Caco-2 (cell line): ENCODE measurements around the gene SRSF10. TPM values are rescaled to one million over a fixed set of nuclear protein-coding genes. Genes with fewer than 3 reads are reported as not detected.
"Not testable (repeated sequence)": the region's sequence is repeated elsewhere in the genome, so short reads cannot be mapped to it uniquely, and the experiment has no call there.

Source experiments
- BruUV-seq: library from RNA; stranded (reverse); fragments of 400-500 nt; replicated peaks from 2 replicates; lab custom pipeline; 2021; lab: Mats Ljungman, UMichigan
- CTCF ChIA-PET: fragments of 300-600 bp; sonication (Branson Sonifier 250); formaldehyde crosslinking; loops from one replicate; lab custom pipeline; 2022; ENCODE audit warnings: antibody characterized with exemption; lab: Charles Lee
- POLR2A ChIA-PET: fragments of 300-600 bp; sonication (Branson Sonifier 250); formaldehyde crosslinking; loops from one replicate; lab custom pipeline; 2022; ENCODE audit warnings: antibody characterized with exemption; lab: Charles Lee
- DNase-seq, 2 experiments: peaks; one replicate each; pipeline versions ENCODE4 v3.0.0 to v3.0.0-alpha.2; 2020 to 2022
- H3K27me3 ChIP-seq: replicated peaks from 2 replicates; pipeline ENCODE4 v1.6.0; 2011; ENCODE audit warnings: low read length; ENCODE audit not compliant: control insufficient read depth, insufficient read depth
- H3K36me3 ChIP-seq: 2 replicates; pipeline ENCODE4 v1.5.1; 2011; ENCODE audit warnings: low read length; ENCODE audit not compliant: control insufficient read depth, insufficient read depth
- H3K4me1 ChIP-seq: fragments of 250-450 bp; sonication (Bioruptor Pico); 2 replicates; pipeline ENCODE4 v1.5.1; 2020; ENCODE audit warnings: mild to moderate bottlenecking
- H3K4me3 ChIP-seq: 2 replicates; pipeline ENCODE4 v1.5.1; 2011; ENCODE audit warnings: low read depth, mild to moderate bottlenecking, control low read depth, low read length
- H3K9me3 ChIP-seq: fragments of 250-450 bp; sonication (Bioruptor Pico); 2 replicates; pipeline ENCODE4 v1.5.1; 2020; ENCODE audit warnings: mild to moderate bottlenecking, moderate library complexity
- H3K27ac Mint-ChIP-seq: one replicate; pipeline ENCODE4 v1.8.0; 2022; ENCODE audit warnings: mixed read lengths; ENCODE audit not compliant: unreplicated experiment
- H3K27me3 Mint-ChIP-seq: one replicate; pipeline ENCODE4 v1.8.0; 2022; ENCODE audit warnings: mixed read lengths; ENCODE audit not compliant: insufficient read depth, unreplicated experiment
- H3K36me3 Mint-ChIP-seq: one replicate; pipeline ENCODE4 v1.8.0; 2022; ENCODE audit warnings: mild to moderate bottlenecking, mixed read lengths; ENCODE audit not compliant: insufficient read depth, unreplicated experiment
- H3K4me1 Mint-ChIP-seq: one replicate; pipeline ENCODE4 v1.8.0; 2022; ENCODE audit warnings: low read depth, mixed read lengths; ENCODE audit not compliant: unreplicated experiment
- H3K4me3 Mint-ChIP-seq: one replicate; pipeline ENCODE4 v1.8.0; 2022; ENCODE audit warnings: mild to moderate bottlenecking, moderate library complexity, mixed read lengths; ENCODE audit not compliant: unreplicated experiment
- H3K9me3 Mint-ChIP-seq: one replicate; pipeline ENCODE4 v1.8.0; 2022; ENCODE audit warnings: mixed read lengths; ENCODE audit not compliant: unreplicated experiment
- CTCF ChIP-seq, 2 experiments: fragments of 200-600 bp in 1 of 2; IDR thresholded peaks; 1 replicate in 1 of 2; 2 replicates in 1 of 2; pipeline versions ENCODE4 v1.5.1 to v1.8.0; 2011 to 2022; ENCODE audit warnings: antibody characterized with exemption in 1 of 2, control low read depth in 1 of 2, inconsistent platforms in 1 of 2, low read depth in 1 of 2, low read length in 1 of 2, mild to moderate bottlenecking in 1 of 2, moderate library complexity in 1 of 2; ENCODE audit not compliant: insufficient read depth in 1 of 2, severe bottlenecking in 1 of 2, unreplicated experiment in 1 of 2
- intact Hi-C: fragments of 100-400 bp; cut with micrococcal nuclease; formaldehyde crosslinking; loops from one replicate; pipeline ENCODE4 v1.10.0; 2022; ENCODE audit not compliant: unreplicated experiment
- total RNA-seq: library from RNA; stranded (reverse); gene quantifications from 2 replicates; pipeline ENCODE4 v1.2.3, GENCODE V29; 2022

Gene SRSF10
- total RNA-seq, 1 experiment from 2014 or later = 128 TPM

GRCh38 chr1:23989263-23989662 is 9.1 kb upstream of the SRSF10 start:
- Histone ChIP-seq H3K27me3 (no peaks in the 10 kb centered on the region), H3K4me3 (no peak overlapping the region), H3K9me3 (no peaks in the 10 kb centered on the region), H3K4me1 (no peaks in the 10 kb centered on the region), H3K36me3 (no peaks in the 10 kb centered on the region)
- TF ChIP-seq CTCF (IDR thresholded peaks at IDR 0.05; ENCODE audit: insufficient read depth in 1 of 2, low read depth in 1 of 2, low read length in 1 of 2, severe bottlenecking in 1 of 2, unreplicated experiment in 1 of 2) = no peak
- Mint-ChIP-seq H3K36me3 (no peaks in the 10 kb centered on the region), H3K4me1 (no peaks in the 10 kb centered on the region), H3K4me3 (no peak overlapping the region), H3K27ac (no peak overlapping the region), H3K27me3 (no peaks in the 10 kb centered on the region), H3K9me3 (no peaks in the 10 kb centered on the region)
- no TSS peak for BruUV-seq
- ChIA-PET CTCF (no interaction called here), POLR2A (interaction anchor here (0.6 kb wide), 1 partner anchor 32 kb away, joined by 5 read pairs; no protein-coding TSS in a partner anchor)
- intact Hi-C loops = no loop called here
- no peak for DNase-seq

- BruUV-seq, H3K4me1 Mint-ChIP-seq, H3K27me3 ChIP-seq, H3K36me3 Mint-ChIP-seq, H3K9me3 ChIP-seq, H3K4me1 ChIP-seq, H3K9me3 Mint-ChIP-seq, H3K4me3 ChIP-seq, DNase-seq, intact Hi-C loops, H3K27me3 Mint-ChIP-seq, POLR2A ChIA-PET, H3K27ac Mint-ChIP-seq, H3K4me3 Mint-ChIP-seq, H3K36me3 ChIP-seq: not testable (repeated sequence)
- CTCF ChIA-PET = interaction anchor here (0.6 kb wide), 1 partner anchor 8 kb away, joined by 3 read pairs; no protein-coding TSS in a partner anchor
Observed at GRCh38 chr1:23987038-23987437, 6.9 kb upstream of the SRSF10 start.

GRCh38 chr1:23984417-23985186 is 4.5 kb upstream of the SRSF10 start:
- intact Hi-C loops = no loop called here
- peaks cover 13% of the 10 kb centered on the region for H3K4me1 ChIP-seq
- no peak overlapping the region for H3K4me3 Mint-ChIP-seq
- no peaks in the 10 kb centered on the region for H3K27me3 ChIP-seq
- H3K27me3 Mint-ChIP-seq = no peaks in the 10 kb centered on the region
- no peaks in the 10 kb centered on the region for H3K36me3 ChIP-seq
- H3K4me3 ChIP-seq = no peak overlapping the region
- no TSS peak for BruUV-seq
- H3K27ac Mint-ChIP-seq = no peak overlapping the region
- peaks cover 13% of the 10 kb centered on the region for H3K36me3 Mint-ChIP-seq
- no peaks in the 10 kb centered on the region for H3K9me3 Mint-ChIP-seq
- POLR2A ChIA-PET = no interaction called here
- no peaks in the 10 kb centered on the region for H3K4me1 Mint-ChIP-seq
- CTCF ChIA-PET = no interaction called here
- DNase-seq = no peak
- no peak for TF ChIP-seq CTCF (IDR thresholded peaks at IDR 0.05; ENCODE audit: insufficient read depth in 1 of 2, low read depth in 1 of 2, low read length in 1 of 2, severe bottlenecking in 1 of 2, unreplicated experiment in 1 of 2)
- no peaks in the 10 kb centered on the region for H3K9me3 ChIP-seq
